BJ (cell line): ENCODE results near the gene PRICKLE1. TPM values are rescaled to one million over a fixed set of nuclear protein-coding genes. Genes with fewer than 3 reads are reported as not detected.
A peak's percentile ranks its signal among the peaks of the same experiment; 100 is the strongest.

ENCODE experiments used
- CTCF ChIA-PET: fragments of 350-600 bp; formaldehyde crosslinking; extraction: SDS; loops from one replicate; lab custom pipeline; 2021; ENCODE audit warnings: antibody characterized with exemption, inconsistent platforms; lab: Yijun Ruan, JAX
- POLR2A ChIA-PET: fragments of 300-600 bp; sonication (Branson Sonifier 250); formaldehyde crosslinking; extraction: SDS; loops from one replicate; lab custom pipeline; 2021; ENCODE audit warnings: antibody characterized with exemption; lab: Charles Lee
- DNase-seq: peaks from one replicate; pipeline ENCODE4 v3.0.0-alpha.2; 2011; ENCODE audit warnings: low read depth
- H3K27me3 ChIP-seq: 2 replicates; pipeline ENCODE4 v1.6.0; 2011; ENCODE audit warnings: low read length; ENCODE audit not compliant: control insufficient read depth, insufficient read depth
- H3K36me3 ChIP-seq: 2 replicates; pipeline ENCODE4 v1.5.1; 2011; ENCODE audit warnings: low read length; ENCODE audit not compliant: control insufficient read depth, insufficient read depth
- H3K4me3 ChIP-seq: 2 replicates; pipeline ENCODE4 v1.5.1; 2011; ENCODE audit warnings: low read depth, mild to moderate bottlenecking, control low read depth, low read length
- CTCF ChIP-seq: IDR thresholded peaks from 2 replicates; pipeline ENCODE4 v1.5.1; 2011; ENCODE audit warnings: low read depth, mild to moderate bottlenecking, control low read depth, inconsistent platforms, low read length, moderate library complexity; ENCODE audit not compliant: insufficient read depth
- polyA plus RNA-seq: library from polyadenylated mRNA; depleted of rRNA; stranded (reverse); fragments of >200 nt; gene quantifications from 2 replicates; pipeline ENCODE4 v1.2.3, GENCODE V29; 2011

PRICKLE1 gene
- polyA plus RNA-seq, 1 experiment, result 19.9 TPM

- POLR2A ChIA-PET, result interaction anchor here (0.6 kb wide), 1 partner anchor 108 kb away, joined by 8 read pairs; no protein-coding TSS in a partner anchor
- peak; percentile 20; the same call in 1 of the 2 replicates for TF ChIP-seq CTCF
- CTCF ChIA-PET, result no interaction called here
Observed at GRCh38 chr12:42590330-42590934, 886 bp upstream of the PRICKLE1 start.

GRCh38 chr12:42588524-42589464 is 752 bp downstream of the PRICKLE1 start:
- Histone ChIP-seq H3K36me3 (no peaks in the 10 kb centered on the region), H3K4me3 (peak overlapping the region; percentile 87), H3K27me3 (peaks cover 8% of the 10 kb centered on the region)
- TF ChIP-seq CTCF, result peak; percentile 72
- POLR2A ChIA-PET, result no interaction called here
- CTCF ChIA-PET, result interaction anchor here (0.7 to 1.6 kb wide), 7 partner anchors 14 to 750 kb away, joined by 3 to 6 read pairs (median 3); no protein-coding TSS in a partner anchor
- no peak for DNase-seq

More at GRCh38 chr12:42590330-42590934, 886 bp upstream of the PRICKLE1 start:
- Histone ChIP-seq H3K36me3 (no peaks in the 10 kb centered on the region), H3K27me3 (peaks cover 8% of the 10 kb centered on the region), H3K4me3 (peak overlapping the region; percentile 87)
- no peak for DNase-seq

GRCh38 chr12:42587601-42588523 is 1.7 kb downstream of the PRICKLE1 start:
- DNase-seq, result no peak
- no peak for TF ChIP-seq CTCF
- POLR2A ChIA-PET, result no interaction called here
- Histone ChIP-seq H3K36me3 (no peaks in the 10 kb centered on the region), H3K4me3 (peak overlapping the region; percentile 87), H3K27me3 (peaks cover 4% of the 10 kb centered on the region)
- CTCF ChIA-PET, result interaction anchor here (0.7 to 1.6 kb wide), 6 partner anchors 13 to 751 kb away, joined by 3 to 6 read pairs (median 3); no protein-coding TSS in a partner anchor

- no peak overlapping the region for H3K4me3 ChIP-seq
- POLR2A ChIA-PET, result no interaction called here
- peak; percentile 32; the same call in 1 of the 2 replicates for TF ChIP-seq CTCF
- CTCF ChIA-PET, result interaction anchor here (0.7 to 1.5 kb wide), 4 partner anchors 45 to 752 kb away, joined by 3 to 4 read pairs (median 3); no protein-coding TSS in a partner anchor
- H3K27me3 ChIP-seq, result peaks cover 2% of the 10 kb centered on the region; the same call in 1 of the 2 replicates
- H3K36me3 ChIP-seq, result no peaks in the 10 kb centered on the region
- DNase-seq, result no peak
Observed at GRCh38 chr12:42586268-42586667, 3.3 kb downstream of the PRICKLE1 start.
